Measurements from ENCODE around the gene C1GALT1C1L. TPM values are rescaled to one million over a fixed set of nuclear protein-coding genes. Genes with fewer than 3 reads are reported as not detected.
A peak's percentile ranks its signal among the peaks of the same experiment; 100 is the strongest.

Gene C1GALT1C1L
- total RNA-seq, 4 donors from 2014 or later = 0.30 to 0.51 (median 0.36) TPM; not detected in 1

- no peak overlapping the region for H3K4me3 ChIP-seq (ENCODE audit: low read depth, poor library complexity, severe bottlenecking)
- peak in 1 of 2 donors; percentile 62 for DNase-seq (ENCODE audit: low spot score in 2 of 2)
- intact Hi-C loops (cut with DNase I; ENCODE audit: low total_unique reads) = no loop called here
- WGBS, 2 donors = 37 to 46% methylated on average over 11 of the region's 11 CpGs
- no peak for TF ChIP-seq POLR2A (IDR thresholded peaks at IDR 0.05)
- TF ChIP-seq, protein P1, sequence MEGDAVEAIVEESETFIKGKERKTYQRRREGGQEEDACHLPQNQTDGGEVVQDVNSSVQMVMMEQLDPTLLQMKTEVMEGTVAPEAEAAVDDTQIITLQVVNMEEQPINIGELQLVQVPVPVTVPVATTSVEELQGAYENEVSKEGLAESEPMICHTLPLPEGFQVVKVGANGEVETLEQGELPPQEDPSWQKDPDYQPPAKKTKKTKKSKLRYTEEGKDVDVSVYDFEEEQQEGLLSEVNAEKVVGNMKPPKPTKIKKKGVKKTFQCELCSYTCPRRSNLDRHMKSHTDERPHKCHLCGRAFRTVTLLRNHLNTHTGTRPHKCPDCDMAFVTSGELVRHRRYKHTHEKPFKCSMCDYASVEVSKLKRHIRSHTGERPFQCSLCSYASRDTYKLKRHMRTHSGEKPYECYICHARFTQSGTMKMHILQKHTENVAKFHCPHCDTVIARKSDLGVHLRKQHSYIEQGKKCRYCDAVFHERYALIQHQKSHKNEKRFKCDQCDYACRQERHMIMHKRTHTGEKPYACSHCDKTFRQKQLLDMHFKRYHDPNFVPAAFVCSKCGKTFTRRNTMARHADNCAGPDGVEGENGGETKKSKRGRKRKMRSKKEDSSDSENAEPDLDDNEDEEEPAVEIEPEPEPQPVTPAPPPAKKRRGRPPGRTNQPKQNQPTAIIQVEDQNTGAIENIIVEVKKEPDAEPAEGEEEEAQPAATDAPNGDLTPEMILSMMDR (IDR thresholded peaks at IDR 0.05) = no peak
Measured at GRCh38 chr2:43631618-43632317, 44.5 kb downstream of the C1GALT1C1L start.

Other genes starting within 250 kb of the C1GALT1C1L start
- 10 to 100 TPM; 19.5 to 26.4 (median 22.2) TPM for gene THADA, start 80.4 kb downstream of the C1GALT1C1L start, total RNA-seq
- gene PLEKHH2, start 39.2 kb downstream of the C1GALT1C1L start, total RNA-seq = 10 to 100 TPM; 10.4 to 17.6 (median 15.4) TPM
- 10 to 100 TPM; 13.6 to 20.4 (median 17.7) TPM for gene DYNC2LI1, start 97.6 kb upstream of the C1GALT1C1L start, total RNA-seq
- gene ABCG5, start 162.4 kb upstream of the C1GALT1C1L start, total RNA-seq = not detected
- not detected for gene ABCG8, start 162.5 kb upstream of the C1GALT1C1L start, total RNA-seq